SK-N-MC (cell line): ENCODE results near the gene SLC35F4.

Experiments
- EZH2 ChIP-seq: fragments of 200-600 bp; sonication (generic); IDR thresholded peaks from one replicate; pipeline ENCODE4 v1.6.1; 2017; ENCODE audit warnings: antibody characterized with exemption
- FOXP2 ChIP-seq: optimal IDR thresholded peaks from 2 replicates; pipeline ENCODE3; 2011; ENCODE audit warnings: mild to moderate bottlenecking, moderate library complexity; ENCODE audit not compliant: insufficient read depth; ENCODE audit errors: extremely low read length, control extremely low read depth
- POLR2AphosphoS5 ChIP-seq: IDR thresholded peaks from 2 replicates; pipeline ENCODE4 v1.6.1; 2012; ENCODE audit warnings: mild to moderate bottlenecking, low read depth, low read length, borderline replicate concordance

- TF ChIP-seq EZH2 (no peak), POLR2AphosphoS5 (no peak), FOXP2 (no peak)
Observed at GRCh38 chr14:57848786-57849185, 17.1 kb downstream of the SLC35F4 start.
